Mesendoderm (in vitro differentiated cells): ENCODE results near the gene SLC35F3.

Source experiments
- DNase-seq: peaks from one replicate; pipeline ENCODE4 v3.0.0; 2013
- H2AK5ac ChIP-seq: 2 replicates; pipeline ENCODE4 v1.6.1; 2013; ENCODE audit warnings: low read length, inconsistent platforms
- H2BK120ac ChIP-seq: 2 replicates; pipeline ENCODE4 v1.6.1; 2013; ENCODE audit warnings: low read depth, mild to moderate bottlenecking, low read length, moderate library complexity, mixed read lengths
- H2BK15ac ChIP-seq: replicated peaks from 2 replicates; pipeline ENCODE4 v1.6.1; 2013; ENCODE audit warnings: low read depth, mild to moderate bottlenecking, moderate library complexity
- H2BK5ac ChIP-seq: 2 replicates; pipeline ENCODE4 v1.6.1; 2013; ENCODE audit warnings: low read length, inconsistent platforms
- H3K18ac ChIP-seq: 2 replicates; pipeline ENCODE4 v1.6.1; 2013; ENCODE audit warnings: mild to moderate bottlenecking, low read length, mixed read lengths
- H3K23ac ChIP-seq: one replicate; pipeline ENCODE4 v1.6.1; 2013; ENCODE audit warnings: low read length
- H3K27ac ChIP-seq: 2 replicates; pipeline ENCODE4 v1.5.1; 2013; ENCODE audit warnings: low read depth, mild to moderate bottlenecking, inconsistent platforms, low read length, moderate library complexity
- H3K27me3 ChIP-seq: 2 replicates; pipeline ENCODE4 v1.6.1; 2013; ENCODE audit warnings: low read length, control low read depth, mild to moderate bottlenecking, inconsistent platforms; ENCODE audit not compliant: insufficient read depth, poor library complexity
- H3K36me3 ChIP-seq: 2 replicates; pipeline ENCODE4 v1.6.1; 2013; ENCODE audit warnings: low read length, inconsistent platforms; ENCODE audit not compliant: control insufficient read depth, insufficient read depth
- H3K4ac ChIP-seq: one replicate; pipeline ENCODE4 v1.6.1; 2013; ENCODE audit warnings: low read depth, mild to moderate bottlenecking, low read length, moderate library complexity
- H3K4me1 ChIP-seq: 2 replicates; pipeline ENCODE4 v1.6.1; 2013; ENCODE audit warnings: low read depth, low read length, inconsistent platforms; ENCODE audit not compliant: control insufficient read depth
- H3K4me2 ChIP-seq: 2 replicates; pipeline ENCODE4 v1.6.1; 2013; ENCODE audit warnings: low read length
- H3K4me3 ChIP-seq: 2 replicates; pipeline ENCODE4 v1.5.1; 2013; ENCODE audit warnings: mild to moderate bottlenecking, low read length
- H3K56ac ChIP-seq: one replicate; pipeline ENCODE4 v1.6.1; 2013; ENCODE audit warnings: low read length
- H3K79me1 ChIP-seq: 2 replicates; pipeline ENCODE4 v1.6.1; 2013; ENCODE audit warnings: low read length, inconsistent platforms
- H3K79me2 ChIP-seq: 2 replicates; pipeline ENCODE4 v1.6.1; 2013; ENCODE audit warnings: mild to moderate bottlenecking, low read length; ENCODE audit not compliant: control insufficient read depth, insufficient read depth
- H3K9ac ChIP-seq: 2 replicates; pipeline ENCODE4 v1.6.1; 2013; ENCODE audit warnings: low read length, inconsistent platforms
- H4K5ac ChIP-seq: one replicate; pipeline ENCODE4 v1.6.1; 2013; ENCODE audit warnings: low read length
- H4K8ac ChIP-seq: one replicate; pipeline ENCODE4 v1.6.1; 2013; ENCODE audit warnings: low read depth, mild to moderate bottlenecking, control low read depth, low read length, moderate library complexity
- WGBS: extraction: QIAGEN DNeasy Blood & Tissue Kit; methylation state at CpG from one replicate; pipeline ENCODE4 v1.1.7; 2013; ENCODE audit warnings: low lambda C conversion rate, missing lambda C conversion rate; ENCODE audit not compliant: insufficient coverage; ENCODE audit errors: extremely low coverage; 5-methylcytosine and 5-hydroxymethylcytosine counted together

Gene SLC35F3

DNA sequence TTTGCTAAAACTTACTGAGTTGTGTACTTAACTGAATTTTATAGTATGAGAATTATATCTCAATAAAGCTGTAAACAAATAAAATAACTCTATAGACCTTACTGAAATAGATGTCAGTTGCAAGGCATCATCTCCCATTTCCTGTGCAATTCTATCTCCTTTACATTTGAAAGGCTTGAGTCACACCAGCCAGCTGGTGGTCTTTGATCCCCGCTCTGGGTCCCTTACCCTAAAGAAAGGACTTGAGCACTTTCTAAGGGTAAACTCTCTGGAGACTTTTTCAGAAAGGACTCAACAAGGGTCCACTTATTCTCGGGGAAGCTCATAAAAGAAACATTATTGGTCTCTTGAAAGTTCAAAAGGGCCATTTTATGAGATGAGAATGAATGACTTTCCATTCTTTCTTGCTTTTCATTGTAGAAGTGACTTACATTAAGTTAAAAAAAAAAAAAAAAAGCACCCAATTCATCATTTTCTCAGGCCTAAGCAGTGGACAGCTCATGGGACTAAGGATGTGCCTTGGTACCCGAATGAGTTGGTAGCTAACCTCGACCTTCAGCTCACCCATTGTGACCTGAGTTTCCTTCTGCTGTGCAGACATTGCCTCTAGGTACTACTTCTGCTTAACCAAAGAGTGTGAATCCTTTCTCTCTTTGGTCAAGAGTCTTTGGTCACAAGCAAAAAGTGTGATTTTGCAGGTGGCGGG lies 321.8 kb downstream of the SLC35F3 start:
- WGBS, result no CpG with 5 or more reads among the region's 5 CpGs
- Histone ChIP-seq H3K79me1 (no peaks in the 10 kb centered on the region), H3K4me3 (no peak overlapping the region), H4K8ac (no peak overlapping the region), H3K4me2 (no peak overlapping the region), H3K27ac (no peak overlapping the region), H2BK5ac (peak overlapping the region; percentile 77), H3K18ac (no peak overlapping the region), H3K4me1 (peaks cover 13% of the 10 kb centered on the region), H3K4ac (no peak overlapping the region), H3K9ac (no peak overlapping the region), H3K79me2 (no peaks in the 10 kb centered on the region), H2BK120ac (no peak overlapping the region), H3K23ac (no peak overlapping the region), H2BK15ac (no peak overlapping the region), H2AK5ac (peak overlapping the region; percentile 10), H3K56ac (peak overlapping the region; percentile 35), H4K5ac (no peak overlapping the region), H3K27me3 (no peaks in the 10 kb centered on the region), H3K36me3 (no peaks in the 10 kb centered on the region)
- DNase-seq, result peak; percentile 26

DNA sequence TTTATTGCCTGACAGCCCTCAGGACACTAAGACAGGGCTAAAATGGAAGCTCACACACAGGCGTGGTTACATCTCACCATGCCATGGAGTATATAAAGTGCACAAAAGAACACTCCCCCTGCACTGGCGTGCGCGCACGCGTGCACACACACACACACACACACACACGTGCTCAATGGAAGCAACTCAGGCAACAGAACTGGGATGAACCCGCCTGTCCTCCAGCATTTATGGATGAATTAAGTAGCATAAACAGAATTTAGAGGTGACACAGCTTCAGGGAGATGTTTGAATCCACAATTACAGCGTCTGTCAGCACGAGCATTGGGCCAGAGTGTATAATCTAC lies 322.3 kb downstream of the SLC35F3 start:
- peak; percentile 75 for DNase-seq
- Histone ChIP-seq H2BK15ac (no peak overlapping the region), H3K18ac (no peak overlapping the region), H3K79me1 (no peaks in the 10 kb centered on the region), H3K4me3 (no peak overlapping the region), H3K4me1 (peaks cover 13% of the 10 kb centered on the region), H3K56ac (no peak overlapping the region), H2BK120ac (no peak overlapping the region), H3K27ac (no peak overlapping the region), H4K8ac (no peak overlapping the region), H3K36me3 (no peaks in the 10 kb centered on the region), H3K27me3 (no peaks in the 10 kb centered on the region), H3K23ac (no peak overlapping the region), H2AK5ac (peak overlapping the region; percentile 10), H4K5ac (no peak overlapping the region), H3K4me2 (no peak overlapping the region), H3K79me2 (no peaks in the 10 kb centered on the region), H3K9ac (no peak overlapping the region), H3K4ac (no peak overlapping the region), H2BK5ac (peak overlapping the region; percentile 77)
- WGBS, result no CpG with 5 or more reads among the region's 10 CpGs

DNA sequence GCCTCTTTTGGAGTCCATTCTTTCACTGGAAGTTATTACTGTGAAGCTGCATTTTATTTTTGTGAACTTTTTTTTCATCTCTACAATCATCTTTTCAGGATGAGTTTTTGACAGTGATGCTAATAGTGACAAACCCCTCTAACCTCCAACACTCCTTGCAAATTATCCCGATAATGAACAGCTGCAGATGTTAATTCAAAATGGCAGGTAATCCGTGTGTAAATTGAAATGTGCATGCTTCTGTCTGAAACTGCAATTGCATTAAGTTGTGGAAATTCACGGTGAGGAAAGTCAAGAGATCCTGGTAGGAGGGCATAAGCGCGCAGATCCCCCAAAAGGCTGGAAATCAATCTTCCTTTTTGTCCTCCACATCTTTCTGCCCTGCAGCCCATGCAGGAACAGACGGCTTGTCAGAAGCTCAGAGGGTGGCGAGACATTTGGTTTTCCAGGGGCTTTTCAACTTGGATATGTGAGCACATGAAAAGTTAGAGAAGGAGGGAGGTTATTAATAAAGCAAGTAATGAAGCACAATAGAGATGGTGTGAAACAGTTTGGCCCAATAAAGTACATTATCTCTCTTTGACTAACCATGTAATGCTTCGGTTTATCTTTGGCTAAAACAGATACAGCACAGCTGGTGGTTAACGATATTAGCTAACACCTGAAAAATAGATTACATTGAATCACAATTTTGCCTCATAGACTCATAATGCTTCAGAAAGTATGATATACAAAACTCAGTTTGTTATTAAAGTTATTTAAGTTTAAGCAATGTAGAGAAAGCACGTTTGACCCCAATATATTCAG lies 325.3 kb downstream of the SLC35F3 start:
- H3K4ac ChIP-seq, result no peak overlapping the region
- H3K4me2 ChIP-seq, result no peak overlapping the region
- no peaks in the 10 kb centered on the region for H3K79me1 ChIP-seq
- H3K79me2 ChIP-seq, result no peaks in the 10 kb centered on the region
- peak; percentile 65 for DNase-seq
- no peaks in the 10 kb centered on the region for H3K36me3 ChIP-seq
- WGBS, result no CpG with 5 or more reads among the region's 10 CpGs
- H2BK120ac ChIP-seq, result no peak overlapping the region
- H4K8ac ChIP-seq, result no peak overlapping the region
- peak overlapping the region; percentile 38 for H3K56ac ChIP-seq
- H4K5ac ChIP-seq, result no peak overlapping the region
- no peaks in the 10 kb centered on the region for H3K27me3 ChIP-seq
- H2BK5ac ChIP-seq, result no peak overlapping the region
- H3K18ac ChIP-seq, result no peak overlapping the region
- peaks cover 13% of the 10 kb centered on the region for H3K4me1 ChIP-seq
- H2AK5ac ChIP-seq, result no peak overlapping the region
- H3K4me3 ChIP-seq, result no peak overlapping the region
- no peak overlapping the region for H3K23ac ChIP-seq
- no peak overlapping the region for H3K27ac ChIP-seq
- H2BK15ac ChIP-seq, result no peak overlapping the region
- no peak overlapping the region for H3K9ac ChIP-seq

DNA sequence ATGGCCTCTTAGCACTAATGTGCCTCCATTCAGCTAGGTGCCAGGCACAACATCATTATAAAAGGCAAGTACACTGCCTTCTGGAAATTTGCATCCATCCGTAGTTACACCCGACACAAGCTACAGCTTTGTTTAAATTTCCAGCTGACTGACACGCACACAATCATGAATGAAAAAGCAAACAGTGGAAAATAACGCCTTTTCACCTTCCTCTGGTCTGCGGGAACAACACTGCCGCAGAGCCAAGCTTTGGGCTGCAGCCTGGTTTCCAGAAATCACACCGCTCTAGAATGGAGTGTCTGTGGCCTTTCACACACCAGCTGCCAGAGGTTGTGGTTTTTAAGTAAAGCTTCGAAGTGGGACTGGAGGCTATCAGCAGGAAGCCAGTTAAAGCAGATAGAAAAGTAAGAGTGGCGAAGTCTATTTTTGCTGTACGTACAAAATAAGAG lies 326.0 kb downstream of the SLC35F3 start:
- H2AK5ac ChIP-seq, result no peak overlapping the region
- no peaks in the 10 kb centered on the region for H3K36me3 ChIP-seq
- no peak overlapping the region for H4K8ac ChIP-seq
- H3K9ac ChIP-seq, result peak overlapping the region; percentile 27
- H3K56ac ChIP-seq, result peak overlapping the region; percentile 62
- no peaks in the 10 kb centered on the region for H3K79me2 ChIP-seq
- no peak overlapping the region for H3K18ac ChIP-seq
- H2BK5ac ChIP-seq, result peak overlapping the region; percentile 58
- no peak overlapping the region for H3K23ac ChIP-seq
- peaks cover 13% of the 10 kb centered on the region for H3K4me1 ChIP-seq
- peak; percentile 79 for DNase-seq
- H3K4me2 ChIP-seq, result no peak overlapping the region
- no peaks in the 10 kb centered on the region for H3K79me1 ChIP-seq
- H2BK15ac ChIP-seq, result no peak overlapping the region
- no peak overlapping the region for H3K4me3 ChIP-seq
- H2BK120ac ChIP-seq, result no peak overlapping the region
- no peaks in the 10 kb centered on the region for H3K27me3 ChIP-seq
- no peak overlapping the region for H3K4ac ChIP-seq
- no CpG with 5 or more reads among the region's 10 CpGs for WGBS
- H4K5ac ChIP-seq, result no peak overlapping the region
- H3K27ac ChIP-seq, result no peak overlapping the region

DNA sequence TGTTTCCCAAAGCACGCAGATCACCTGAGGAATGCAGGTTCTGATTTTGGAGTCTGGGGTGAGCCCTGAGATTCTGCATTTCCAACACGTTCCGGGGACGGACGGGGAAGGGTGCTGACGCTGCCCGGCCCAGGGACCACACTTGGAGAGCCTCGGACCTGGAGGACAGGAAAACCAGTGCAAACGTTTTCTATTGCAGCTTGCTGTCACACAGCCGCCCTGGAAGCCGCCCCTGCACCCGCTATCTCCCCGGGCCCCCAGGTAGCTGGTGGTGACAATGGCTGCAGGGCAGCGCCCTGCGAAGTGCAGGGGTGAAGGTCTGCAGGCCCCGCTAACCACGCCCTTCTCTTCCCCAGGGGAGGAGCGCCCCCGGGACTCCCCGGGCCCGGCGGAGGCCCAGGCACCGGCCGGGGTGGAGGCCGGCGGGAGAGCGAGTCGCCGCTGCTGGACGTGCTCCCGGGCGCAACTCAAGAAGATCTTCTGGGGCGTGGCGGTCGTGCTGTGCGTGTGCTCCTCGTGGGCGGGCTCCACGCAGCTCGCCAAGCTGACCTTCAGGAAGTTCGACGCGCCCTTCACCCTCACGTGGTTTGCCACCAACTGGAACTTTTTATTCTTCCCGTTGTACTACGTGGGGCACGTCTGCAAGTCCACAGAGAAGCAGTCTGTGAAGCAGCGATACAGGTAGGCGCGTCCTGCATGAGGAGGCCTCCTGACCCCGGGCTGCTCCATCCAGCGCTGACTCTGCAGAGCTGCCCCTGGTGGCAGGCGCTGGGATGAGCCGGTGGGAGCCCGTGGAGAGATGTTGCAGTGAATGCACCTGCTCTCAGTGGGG lies 326.8 kb downstream of the SLC35F3 start:
- H3K79me1 ChIP-seq, result no peaks in the 10 kb centered on the region
- H2BK120ac ChIP-seq, result no peak overlapping the region
- H3K27me3 ChIP-seq, result no peaks in the 10 kb centered on the region
- H3K9ac ChIP-seq, result peak overlapping the region; percentile 27
- H3K18ac ChIP-seq, result no peak overlapping the region
- H3K36me3 ChIP-seq, result no peaks in the 10 kb centered on the region
- H2BK5ac ChIP-seq, result peak overlapping the region; percentile 58
- H2BK15ac ChIP-seq, result no peak overlapping the region
- no CpG with 5 or more reads among the region's 55 CpGs for WGBS
- H3K56ac ChIP-seq, result peak overlapping the region; percentile 62
- H3K4ac ChIP-seq, result no peak overlapping the region
- H3K23ac ChIP-seq, result peak overlapping the region; percentile 15
- no peak overlapping the region for H4K8ac ChIP-seq
- no peak overlapping the region for H3K4me3 ChIP-seq
- no peak overlapping the region for H3K4me2 ChIP-seq
- no peak overlapping the region for H4K5ac ChIP-seq
- DNase-seq, result no peak
- H3K4me1 ChIP-seq, result peaks cover 13% of the 10 kb centered on the region
- no peak overlapping the region for H3K27ac ChIP-seq
- H3K79me2 ChIP-seq, result no peaks in the 10 kb centered on the region
- no peak overlapping the region for H2AK5ac ChIP-seq
